Measurements from ENCODE around the gene SEPTIN12. TPM values are rescaled to one million over a fixed set of nuclear protein-coding genes. Genes with fewer than 3 reads are reported as not detected.
A peak's percentile ranks its signal among the peaks of the same experiment; 100 is the strongest.

The SEPTIN12 gene
- total and polyA plus RNA-seq, 2 donors (not counting 3 experiments of a cell fraction or from before 2014, with no cell fraction given) = not detected

- Histone ChIP-seq H3K9me3 (replicated peaks; ENCODE audit: control insufficient read depth, insufficient read depth, low read length) (no peaks in the 10 kb centered on the region), H3K9ac (replicated peaks; ENCODE audit: extremely low read depth, insufficient read depth, low read length) (peak within 1 kb of the TSS; percentile 78), H4K20me1 (replicated peaks; ENCODE audit: control insufficient read depth, extremely low read depth, insufficient read depth, low read length) (no peaks in the 10 kb centered on the region), H2AFZ (ENCODE audit: low read depth, low read length) (peak within 1 kb of the TSS; percentile 99), H3K79me2 (ENCODE audit: control insufficient read depth, insufficient read depth, low read length) (peaks cover 9% of the 10 kb centered on the region), H3K4me3 (replicated peaks in 1 of 3; ENCODE audit: insufficient read depth in 1 of 3, low read depth in 1 of 3, low read length in 3 of 3) (peak within 1 kb of the TSS; percentile 62 to 100 (median 76)), H3K36me3 (ENCODE audit: control insufficient read depth in 2 of 2, extremely low read depth in 1 of 2, insufficient read depth in 2 of 2, low read length in 2 of 2) (peaks cover 0 to 2% of the 10 kb centered on the region in 2 experiments), H3K9me1 (replicated peaks; ENCODE audit: control insufficient read depth, extremely low read depth, insufficient read depth, low read length) (no peaks in the 10 kb centered on the region), H3K27ac (ENCODE audit: insufficient read depth, low read depth, low read length) (peak within 1 kb of the TSS; percentile 46), H3K27me3 (ENCODE audit: control insufficient read depth in 2 of 2, insufficient read depth in 2 of 2, low read length in 2 of 2) (no peaks in the 10 kb centered on the region), H3K4me2 (ENCODE audit: insufficient read depth, low read length) (peak within 1 kb of the TSS; percentile 91), H3K4me1 (ENCODE audit: control insufficient read depth, extremely low read depth, insufficient read depth, low read length) (peaks cover 5% of the 10 kb centered on the region)
- POLR2A ChIA-PET = interaction anchor here (0.7 to 1.4 kb wide), 3 partner anchors 32 to 118 kb away, joined by 3 to 8 read pairs (median 4); no protein-coding TSS in a partner anchor
- TF ChIP-seq MYC (IDR thresholded peaks at IDR 0.05; ENCODE audit: low read depth, low read length) (no peak), MAX (IDR thresholded peaks at IDR 0.05; ENCODE audit: insufficient read depth, insufficient read length) (peak; percentile 71), GATA2 (IDR thresholded peaks at IDR 0.05; ENCODE audit: insufficient read depth, insufficient read length, low read depth, low read length) (no peak), FOS (IDR thresholded peaks at IDR 0.05; ENCODE audit: borderline replicate concordance, insufficient read depth, low read length) (no peak), CTCF (IDR thresholded peaks at IDR 0.05; ENCODE audit: extremely low read depth in 1 of 2, insufficient read depth in 1 of 2, low read depth in 1 of 2, low read length in 2 of 2) (no peak), EZH2 (IDR thresholded peaks at IDR 0.05; ENCODE audit: borderline replicate concordance, low read depth, low read length, severe bottlenecking) (no peak), POLR2AphosphoS5 (IDR thresholded peaks at IDR 0.05; ENCODE audit: insufficient read depth, low read depth, low read length) (peak; percentile 82), JUN (IDR thresholded peaks at IDR 0.05; ENCODE audit: borderline replicate concordance, insufficient read depth, insufficient read length, low read depth) (no peak), POLR2A (IDR thresholded peaks at IDR 0.05; ENCODE audit: low read depth, low read length) (peak; percentile 45)
- FAIRE-seq (peak; percentile 97), DNase-seq (ENCODE audit: low read depth, low spot score) (peak; percentile 96)
- BruUV-seq (replicated peaks) = no TSS peak
- dilution Hi-C loops (cut with MboI; ENCODE audit: extremely low pct_ligation_motif_present, low sequenced_read_pairs) (no loop called here), intact Hi-C loops (cut with micrococcal nuclease) (loop anchor here (1.0 to 2.0 kb wide), 6 partner anchors 33 to 222 kb away; partner anchors contain the start of genes NUDT16L1, ROGDI and ZNF500)
- CTCF ChIA-PET = interaction anchor here (1.0 to 1.9 kb wide), 8 partner anchors 9 to 224 kb away, joined by 3 to 6 read pairs (median 4); partner anchors contain the start of genes MGRN1 and SEC14L5
These were observed 53.9 kb downstream of the SEPTIN12 start, which contains the start of the genes ANKS3 and DNAAF8 for GRCh38 chr16:4734063-4734729. Gene ANKS3 (minus strand): TSS chr16:4734271. CDS start chr16:4730149, 4,122 bp downstream. Gene DNAAF8 (plus strand): TSS chr16:4734537. CDS start chr16:4736515, 1,978 bp downstream.

All from endothelial cell of umbilical vein (primary cell).